Measurements from ENCODE around the gene MINAR1. TPM values are rescaled to one million over a fixed set of nuclear protein-coding genes. Genes with fewer than 3 reads are reported as not detected.

The MINAR1 gene
- total and polyA plus RNA-seq, 2 of the 13 experiments (the other 11 are each of a cell fraction or from before 2014, with no cell fraction given): 0.15 to 0.16 TPM

GRCh38 chr15:79475306-79475705 is 43.2 kb downstream of the MINAR1 start:
- Histone ChIP-seq H3K9me3 (ENCODE audit: low read length) (no peaks in the 10 kb centered on the region), H3K27me3 (ENCODE audit: control insufficient read depth in 1 of 2, insufficient read depth in 2 of 2, low read length in 2 of 2) (0 out of 5 replicates have a peak, but pooled peaks cover 0 to 7% of the 10 kb centered on the region in 2 experiments), H2AFZ (ENCODE audit: low read length) (no peak overlapping the region), H3K4me2 (ENCODE audit: low read depth, low read length) (no peak overlapping the region), H3K4me1 (ENCODE audit: insufficient read depth, low read length) (no peaks in the 10 kb centered on the region), H3K9ac (ENCODE audit: insufficient read depth, low read depth, low read length) (no peak overlapping the region), H3K4me3 (replicated peaks in 1 of 3; ENCODE audit: insufficient read depth in 1 of 3, low read depth in 2 of 3, low read length in 3 of 3) (no peak overlapping the region), H3K79me2 (ENCODE audit: insufficient read depth, low read length) (no peaks in the 10 kb centered on the region), H3K27ac (ENCODE audit: extremely low read length, insufficient read depth, low read length) (no peak overlapping the region), H4K20me1 (ENCODE audit: insufficient read depth, low read length) (no peaks in the 10 kb centered on the region), H3K36me3 (replicated peaks in 1 of 2; ENCODE audit: control insufficient read depth in 1 of 2, insufficient read depth in 2 of 2, low read length in 2 of 2) (no peaks in the 10 kb centered on the region)
- TF ChIP-seq NFE2 (CRISPR knock-in tag; IDR thresholded peaks at IDR 0.05) (no peak), ZNF549 (CRISPR knock-in tag; IDR thresholded peaks at IDR 0.05) (no peak), ZNF576 (CRISPR knock-in tag; IDR thresholded peaks at IDR 0.05) (no peak), ZNF550 (CRISPR knock-in tag; IDR thresholded peaks at IDR 0.05; ENCODE audit: borderline replicate concordance) (no peak), ZNF703 (CRISPR knock-in tag; IDR thresholded peaks at IDR 0.05; ENCODE audit: borderline replicate concordance) (no peak), ZNF720 (CRISPR knock-in tag; IDR thresholded peaks at IDR 0.05) (no peak), GLI4 (CRISPR knock-in tag; IDR thresholded peaks at IDR 0.05; ENCODE audit: borderline replicate concordance) (no peak), RFX5 (IDR thresholded peaks at IDR 0.05; ENCODE audit: low read depth, low read length) (no peak), FOXK2 (IDR thresholded peaks at IDR 0.05) (no peak), USF2 (IDR thresholded peaks at IDR 0.05; ENCODE audit: low read depth, low read length) (no peak), USF2 (CRISPR knock-in tag; IDR thresholded peaks at IDR 0.05; ENCODE audit: borderline replicate concordance) (no peak), DNMT1 (CRISPR knock-in tag; IDR thresholded peaks at IDR 0.05) (no peak), MXD1 (CRISPR knock-in tag; IDR thresholded peaks at IDR 0.05) (no peak), SATB2 (CRISPR knock-in tag; IDR thresholded peaks at IDR 0.05) (no peak), BORCS8-MEF2B (CRISPR knock-in tag; IDR thresholded peaks at IDR 0.05) (no peak), ZBTB20 (CRISPR knock-in tag; IDR thresholded peaks at IDR 0.05; ENCODE audit: borderline replicate concordance, low read depth) (no peak), ZNF207 (IDR thresholded peaks at IDR 0.05; ENCODE audit: borderline replicate concordance) (no peak), SRY (CRISPR knock-in tag; IDR thresholded peaks at IDR 0.05) (no peak), TFDP2 (CRISPR knock-in tag; IDR thresholded peaks at IDR 0.05) (no peak), TEF (CRISPR knock-in tag; IDR thresholded peaks at IDR 0.05) (no peak), MTF2 (CRISPR knock-in tag; IDR thresholded peaks at IDR 0.05; ENCODE audit: borderline replicate concordance) (no peak)
- DNase-seq (ENCODE audit: low spot score) (no peak), ATAC-seq (no peak), FAIRE-seq (no peak)
- BruUV-seq (replicated peaks): no TSS peak
- ChIA-PET POLR2A (no interaction called here), CTCF (ENCODE audit: low intra/inter-chr PET ratio, low total read pairs) (no interaction called here)
- in situ Hi-C loops (cut with HindIII; ENCODE audit: extremely low pct_ligation_motif_present, low pct_unique_long_range_greater_than_20kb): no loop called here
- WGBS (ENCODE audit: low lambda C conversion rate): 81% methylated on average over 3 of the region's 3 CpGs
- intact Hi-C loops (cut with micrococcal nuclease; ENCODE audit: unreplicated experiment): no loop called here
